Measurements from ENCODE around the gene SMYD1.
"Not testable (repeated sequence)": the region's sequence is repeated elsewhere in the genome, so short reads cannot be mapped to it uniquely, and the experiment has no call there.

Gene SMYD1

GRCh38 chr2:88028931-88029330 is 38.7 kb upstream of the SMYD1 start:
- no peak for TF ChIP-seq CTCF (conservative IDR thresholded peaks at IDR 0.05; ENCODE audit: low read depth, low read length)
- no peak for DNase-seq (ENCODE audit: low read depth)
- no peak overlapping the region for H3K4me3 ChIP-seq (ENCODE audit: low read depth, low read length)

- no peak for TF ChIP-seq CTCF (conservative IDR thresholded peaks at IDR 0.05; ENCODE audit: low read depth, low read length)
Observed at GRCh38 chr2:88032070-88032702, 35.4 kb upstream of the SMYD1 start.

GRCh38 chr2:88036182-88036581 is 31.4 kb upstream of the SMYD1 start:
- no peak for TF ChIP-seq CTCF (conservative IDR thresholded peaks at IDR 0.05; ENCODE audit: low read depth, low read length)
- DNase-seq (ENCODE audit: low read depth) = no peak
- H3K4me3 ChIP-seq (ENCODE audit: low read depth, low read length) = no peak overlapping the region

More at GRCh38 chr2:88032070-88032702, 35.4 kb upstream of the SMYD1 start:
- no peak for DNase-seq (ENCODE audit: low read depth)
- no peak overlapping the region for H3K4me3 ChIP-seq (ENCODE audit: low read depth, low read length)

- H3K4me3 ChIP-seq (ENCODE audit: low read depth, low read length) = no peak overlapping the region
- TF ChIP-seq CTCF (conservative IDR thresholded peaks at IDR 0.05; ENCODE audit: low read depth, low read length) = no peak
- no peak for DNase-seq (ENCODE audit: low read depth)
Observed at GRCh38 chr2:88036606-88037005, 31.0 kb upstream of the SMYD1 start.

- DNase-seq (ENCODE audit: low read depth) = peak; percentile 95
- H3K4me3 ChIP-seq (ENCODE audit: low read depth, low read length) = no peak overlapping the region
- TF ChIP-seq CTCF (conservative IDR thresholded peaks at IDR 0.05; ENCODE audit: low read depth, low read length) = no peak
Observed at GRCh38 chr2:88038263-88039105, 29.1 kb upstream of the SMYD1 start.

- DNase-seq (ENCODE audit: low read depth) = no peak
- H3K4me3 ChIP-seq (ENCODE audit: low read depth, low read length) = no peak overlapping the region
- TF ChIP-seq CTCF (conservative IDR thresholded peaks at IDR 0.05; ENCODE audit: low read depth, low read length) = no peak
Observed at GRCh38 chr2:88042476-88042875, 25.1 kb upstream of the SMYD1 start.

- H3K4me3 ChIP-seq (ENCODE audit: low read depth, low read length); DNase-seq (ENCODE audit: low read depth): not testable (repeated sequence)
Observed at GRCh38 chr2:88045561-88045960, 22.1 kb upstream of the SMYD1 start.

Measured in choroid plexus epithelial cell (primary cell).